Parathyroid adenoma (tissue), 2 donors: ENCODE data around the gene CDR2L.
"Not testable (repeated sequence)": the region's sequence is repeated elsewhere in the genome, so short reads cannot be mapped to it uniquely, and the experiment has no call there.

Experiments used
- H2AFZ ChIP-seq: fragments of 300-600 bp; sonication (generic); one replicate; pipeline ENCODE4 v1.7.0; 2017; ENCODE audit warnings: antibody characterized with exemption, mild to moderate bottlenecking
- H3K27ac ChIP-seq: fragments of 300-600 bp; sonication (generic); one replicate; pipeline ENCODE4 v1.7.0; 2017
- H3K27me3 ChIP-seq: fragments of 300-600 bp; sonication (generic); one replicate; pipeline ENCODE4 v1.7.0; 2017; ENCODE audit warnings: low read length; ENCODE audit not compliant: control insufficient read depth, insufficient read depth
- H3K36me3 ChIP-seq: fragments of 300-600 bp; sonication (generic); one replicate; pipeline ENCODE4 v1.7.0; 2017; ENCODE audit warnings: low read length; ENCODE audit not compliant: control insufficient read depth, insufficient read depth
- H3K4me1 ChIP-seq: fragments of 300-600 bp; sonication (generic); one replicate; pipeline ENCODE4 v1.7.0; 2017; ENCODE audit warnings: control low read depth
- H3K4me2 ChIP-seq: fragments of 300-600 bp; sonication (generic); one replicate; pipeline ENCODE4 v1.7.0; 2017; ENCODE audit warnings: low read length
- H3K4me3 ChIP-seq: fragments of 300-600 bp; sonication (generic); one replicate; pipeline ENCODE4 v1.7.0; 2017; ENCODE audit warnings: low read depth, low read length
- H3K79me2 ChIP-seq: fragments of 300-600 bp; sonication (generic); one replicate; pipeline ENCODE4 v1.7.0; 2017; ENCODE audit warnings: control low read depth
- H3K9ac ChIP-seq: fragments of 300-600 bp; sonication (generic); one replicate; pipeline ENCODE4 v1.7.0; 2017; ENCODE audit warnings: mild to moderate bottlenecking
- H3K9me3 ChIP-seq: fragments of 300-600 bp; sonication (generic); one replicate; pipeline ENCODE4 v1.7.0; 2017; ENCODE audit warnings: low read length; ENCODE audit not compliant: control insufficient read depth
- TF ChIP-seq, protein P1 (sequence below): fragments of 300-600 bp; sonication (generic); IDR thresholded peaks from one replicate; pipeline ENCODE4 v1.7.0; 2017; ENCODE audit warnings: antibody characterized with exemption, mild to moderate bottlenecking
- donor health status: primary hyperparathyroidism.

CDR2L gene

DNA sequence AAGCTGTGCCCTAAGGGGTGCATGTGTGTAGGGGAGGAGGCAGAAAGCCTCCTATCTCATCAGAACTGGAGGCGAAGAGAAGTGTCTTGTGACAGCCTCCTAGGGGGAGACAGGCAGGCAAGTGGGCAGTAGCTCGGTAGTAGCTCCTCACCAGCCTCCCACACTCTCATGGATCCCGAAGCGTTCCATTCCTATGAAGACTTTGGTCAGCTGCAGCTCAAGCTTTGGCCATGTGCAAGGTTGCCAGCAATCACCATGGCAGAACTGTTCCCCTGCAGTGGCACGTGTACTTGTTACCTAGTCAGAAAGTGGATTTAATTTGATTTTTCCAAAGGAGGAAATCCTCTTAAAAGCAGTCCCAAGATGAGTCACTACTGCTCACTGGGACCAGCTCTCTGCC is 31.7 kb downstream of the CDR2L start:
- Histone ChIP-seq H3K9ac (no peak overlapping the region), H3K4me3 (no peak overlapping the region), H3K4me2 (no peak overlapping the region), H3K27me3 (no peaks in the 10 kb centered on the region), H3K36me3 (no peaks in the 10 kb centered on the region), H3K9me3 (no peaks in the 10 kb centered on the region), H3K27ac (no peak overlapping the region), H3K4me1 (no peaks in the 10 kb centered on the region), H3K79me2 (peaks cover 4% of the 10 kb centered on the region), H2AFZ (no peak overlapping the region)
- TF ChIP-seq, protein P1, sequence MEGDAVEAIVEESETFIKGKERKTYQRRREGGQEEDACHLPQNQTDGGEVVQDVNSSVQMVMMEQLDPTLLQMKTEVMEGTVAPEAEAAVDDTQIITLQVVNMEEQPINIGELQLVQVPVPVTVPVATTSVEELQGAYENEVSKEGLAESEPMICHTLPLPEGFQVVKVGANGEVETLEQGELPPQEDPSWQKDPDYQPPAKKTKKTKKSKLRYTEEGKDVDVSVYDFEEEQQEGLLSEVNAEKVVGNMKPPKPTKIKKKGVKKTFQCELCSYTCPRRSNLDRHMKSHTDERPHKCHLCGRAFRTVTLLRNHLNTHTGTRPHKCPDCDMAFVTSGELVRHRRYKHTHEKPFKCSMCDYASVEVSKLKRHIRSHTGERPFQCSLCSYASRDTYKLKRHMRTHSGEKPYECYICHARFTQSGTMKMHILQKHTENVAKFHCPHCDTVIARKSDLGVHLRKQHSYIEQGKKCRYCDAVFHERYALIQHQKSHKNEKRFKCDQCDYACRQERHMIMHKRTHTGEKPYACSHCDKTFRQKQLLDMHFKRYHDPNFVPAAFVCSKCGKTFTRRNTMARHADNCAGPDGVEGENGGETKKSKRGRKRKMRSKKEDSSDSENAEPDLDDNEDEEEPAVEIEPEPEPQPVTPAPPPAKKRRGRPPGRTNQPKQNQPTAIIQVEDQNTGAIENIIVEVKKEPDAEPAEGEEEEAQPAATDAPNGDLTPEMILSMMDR, result no peak

DNA sequence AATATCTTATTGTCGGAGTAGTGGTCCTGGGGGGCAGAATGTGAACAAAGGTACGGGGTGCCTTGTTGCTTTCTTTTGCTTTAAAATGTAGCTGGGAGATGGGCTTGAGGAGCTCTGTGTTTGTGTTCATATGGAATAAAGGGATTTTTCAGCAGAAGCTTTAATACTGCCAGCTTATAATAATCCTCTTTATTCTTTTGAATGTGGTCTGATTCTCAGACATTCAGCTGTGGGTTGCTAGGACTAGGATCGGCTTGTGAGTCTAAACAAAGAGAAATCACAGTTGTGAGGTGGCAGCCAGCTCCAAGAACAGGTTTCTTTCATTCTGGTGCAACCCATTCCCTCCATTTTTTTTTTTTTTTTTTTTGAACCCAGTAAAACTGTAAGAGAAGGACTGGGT is 32.3 kb downstream of the CDR2L start:
- no peaks in the 10 kb centered on the region for H3K36me3 ChIP-seq
- no peak overlapping the region for H2AFZ ChIP-seq
- no peak overlapping the region for H3K4me2 ChIP-seq
- peaks cover 4% of the 10 kb centered on the region for H3K79me2 ChIP-seq
- H3K4me3 ChIP-seq, result no peak overlapping the region
- H3K9ac ChIP-seq, result no peak overlapping the region
- H3K27me3 ChIP-seq, result no peaks in the 10 kb centered on the region
- no peak overlapping the region for H3K27ac ChIP-seq
- TF ChIP-seq, protein P1, result no peak
- no peaks in the 10 kb centered on the region for H3K4me1 ChIP-seq
- H3K9me3 ChIP-seq, result no peaks in the 10 kb centered on the region

DNA sequence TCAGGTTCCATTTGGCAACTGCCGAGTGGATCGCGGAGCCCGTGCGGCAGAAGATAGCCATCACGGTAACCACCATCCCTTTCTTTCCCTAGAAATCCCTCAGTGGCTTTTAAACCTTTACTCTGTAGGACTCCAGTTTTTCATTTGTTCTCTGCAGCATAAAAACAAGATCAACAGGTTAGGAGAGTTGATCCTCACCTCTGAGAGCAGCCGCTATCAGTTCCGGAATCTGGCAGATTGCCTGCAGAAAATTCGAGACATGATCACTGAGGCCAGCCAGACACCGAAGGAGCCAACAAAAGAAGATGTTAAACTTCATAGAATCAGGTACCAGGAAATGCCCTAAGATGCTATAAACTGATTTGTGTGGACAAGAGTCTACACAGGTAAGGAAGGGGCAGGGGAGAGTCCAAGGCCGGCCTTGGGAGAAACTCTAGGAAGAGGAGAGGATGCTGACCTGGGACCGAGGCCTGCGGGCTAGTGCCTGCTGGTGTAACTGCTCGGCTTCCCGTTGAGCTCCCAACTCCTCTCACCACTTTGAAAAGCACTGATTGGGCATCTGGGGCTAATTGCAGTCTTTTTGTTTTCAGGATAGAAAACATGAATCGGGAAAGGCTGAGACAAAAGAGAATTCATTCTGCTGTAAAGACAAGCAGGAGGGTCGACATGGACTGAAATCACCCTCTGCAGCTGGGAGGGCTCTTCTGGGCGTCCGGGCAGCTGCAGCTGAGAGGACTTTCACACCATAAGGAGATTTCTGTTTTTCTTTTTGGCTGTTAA is 33.1 kb downstream of the CDR2L start:
- no peaks in the 10 kb centered on the region for H3K9me3 ChIP-seq
- no peaks in the 10 kb centered on the region for H3K36me3 ChIP-seq
- H3K9ac ChIP-seq, result no peak overlapping the region
- no peak overlapping the region for H3K4me3 ChIP-seq
- TF ChIP-seq, protein P1, result no peak
- no peaks in the 10 kb centered on the region for H3K27me3 ChIP-seq
- H3K4me1 ChIP-seq, result no peaks in the 10 kb centered on the region
- H2AFZ ChIP-seq, result no peak overlapping the region
- H3K79me2 ChIP-seq, result peaks cover 4% of the 10 kb centered on the region
- no peak overlapping the region for H3K4me2 ChIP-seq
- no peak overlapping the region for H3K27ac ChIP-seq

DNA sequence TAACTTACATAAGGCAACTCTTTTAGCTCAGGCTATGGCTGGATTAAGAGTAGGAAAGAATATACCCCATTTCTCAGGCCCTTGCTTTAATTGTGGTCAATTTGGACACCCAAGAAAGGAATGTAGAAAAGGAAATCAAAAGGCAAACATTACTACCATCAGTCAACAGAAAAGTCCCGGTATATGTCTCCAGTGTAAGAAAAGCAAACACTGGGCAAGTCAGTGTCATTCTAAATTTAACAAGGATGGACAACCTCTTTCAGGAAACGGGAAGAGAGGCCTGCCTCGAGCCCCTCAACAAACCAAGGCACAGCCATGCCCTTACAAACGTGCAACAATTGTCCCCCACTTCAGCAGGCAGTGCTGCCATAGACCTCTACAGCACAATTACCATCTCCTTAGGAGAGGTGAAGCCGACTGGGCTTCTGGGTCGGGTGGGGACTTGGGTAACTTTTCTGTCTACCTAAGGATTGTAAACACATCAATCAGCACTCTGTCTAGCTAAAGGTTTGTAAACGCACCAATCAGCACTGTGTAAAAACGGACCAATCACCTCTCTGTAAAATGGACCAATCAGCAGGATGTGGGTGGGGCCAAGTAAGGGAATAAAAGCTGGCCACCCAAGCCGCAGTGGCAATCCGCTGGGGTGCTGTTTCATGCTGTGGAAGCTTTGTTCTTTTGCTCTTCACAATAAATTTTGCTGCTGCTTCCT is 37.4 kb downstream of the CDR2L start:
- Histone ChIP-seq H3K4me2 (no peak overlapping the region), H2AFZ (no peak overlapping the region), H3K36me3 (no peaks in the 10 kb centered on the region), H3K4me1 (no peaks in the 10 kb centered on the region), H3K9ac (no peak overlapping the region), H3K79me2 (no peaks in the 10 kb centered on the region), H3K27ac (no peak overlapping the region), H3K4me3 (no peak overlapping the region), H3K9me3 (no peaks in the 10 kb centered on the region), H3K27me3 (no peaks in the 10 kb centered on the region)
- TF ChIP-seq, protein P1, result no peak

DNA sequence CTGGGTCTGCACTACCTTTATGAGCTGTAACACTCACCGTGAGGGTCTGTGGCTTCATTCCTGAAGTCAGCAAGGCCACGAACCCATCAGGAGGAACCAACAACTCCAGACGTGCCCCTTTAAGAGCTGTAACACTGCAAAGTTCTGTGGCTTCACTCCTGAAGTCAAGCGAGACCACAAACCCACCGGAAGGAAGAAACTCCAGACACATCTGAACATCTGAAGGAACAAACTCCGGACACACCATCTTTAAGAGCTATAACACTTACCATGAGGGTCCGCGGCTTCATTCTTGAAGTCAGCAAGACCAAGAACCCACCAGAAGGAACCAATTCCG is 37.9 kb downstream of the CDR2L start:
- H3K79me2 ChIP-seq, H3K4me3 ChIP-seq, H3K27me3 ChIP-seq, H2AFZ ChIP-seq, H3K9me3 ChIP-seq, H3K36me3 ChIP-seq, H3K27ac ChIP-seq, H3K4me2 ChIP-seq, H3K4me1 ChIP-seq, H3K9ac ChIP-seq: not testable (repeated sequence)

DNA sequence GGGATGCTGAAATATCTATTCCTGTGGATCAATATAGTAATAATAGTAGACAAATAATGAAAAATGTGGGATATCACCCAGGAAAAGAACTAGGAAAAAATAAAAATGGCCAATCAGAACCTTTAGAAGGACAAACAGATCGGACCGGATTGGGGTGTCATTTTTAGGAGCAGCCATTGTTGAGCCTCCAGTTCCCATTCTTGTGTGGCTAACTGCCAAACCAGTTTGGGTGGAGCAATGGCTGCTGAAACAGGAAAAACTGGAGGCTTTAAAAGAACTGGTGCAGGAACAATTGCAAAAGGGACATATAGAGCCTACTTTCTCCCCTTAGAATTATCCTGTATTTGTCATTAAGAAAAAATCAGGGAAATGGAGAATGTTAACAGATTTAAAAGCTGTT is 39.2 kb downstream of the CDR2L start:
- H3K36me3 ChIP-seq, H3K79me2 ChIP-seq, H3K27ac ChIP-seq, H3K9ac ChIP-seq, H3K4me1 ChIP-seq, H2AFZ ChIP-seq, H3K9me3 ChIP-seq, H3K27me3 ChIP-seq, H3K4me3 ChIP-seq, H3K4me2 ChIP-seq: not testable (repeated sequence)
